Hepatocyte (in vitro differentiated cells): ENCODE measurements around the gene COL28A1.

ENCODE experiments used
- EZH2 ChIP-seq: fragments of 200-600 bp; sonication (generic); IDR thresholded peaks from 2 replicates; pipeline ENCODE4 v1.6.1; 2016; ENCODE audit warnings: antibody characterized with exemption, mild to moderate bottlenecking, borderline replicate concordance
- EZH2phosphoT487 ChIP-seq: fragments of 200-600 bp; sonication (generic); IDR thresholded peaks from one replicate; pipeline ENCODE4 v1.6.1; 2018; ENCODE audit warnings: antibody characterized with exemption, mild to moderate bottlenecking, low read depth, moderate library complexity; ENCODE audit not compliant: unreplicated experiment, severe bottlenecking
- TF ChIP-seq, protein P1 (sequence below): fragments of 200-600 bp; sonication (generic); IDR thresholded peaks from 2 replicates; pipeline ENCODE4 v1.5.1; 2016; ENCODE audit warnings: antibody characterized with exemption, mild to moderate bottlenecking; ENCODE audit not compliant: poor library complexity

DNA sequence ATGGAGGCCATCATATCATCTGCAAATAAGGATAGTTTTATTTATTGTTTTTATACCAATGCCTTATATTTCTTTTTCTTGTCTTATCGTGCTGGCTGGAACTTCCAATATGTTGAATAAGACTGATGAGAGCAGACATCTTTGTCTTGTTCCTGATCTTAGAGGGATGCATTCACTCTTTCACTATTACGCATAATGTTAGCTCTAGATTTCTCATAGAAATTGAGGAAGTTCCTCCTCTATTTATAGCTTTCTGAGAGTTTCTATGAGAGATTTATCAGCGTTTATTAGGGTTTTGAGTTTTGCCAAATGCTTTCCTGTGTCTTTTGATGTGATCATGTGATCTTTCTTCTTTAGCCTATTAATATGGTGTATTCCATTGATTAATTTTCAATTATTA lies 49.3 kb downstream of the COL28A1 start:
- TF ChIP-seq, protein P1, sequence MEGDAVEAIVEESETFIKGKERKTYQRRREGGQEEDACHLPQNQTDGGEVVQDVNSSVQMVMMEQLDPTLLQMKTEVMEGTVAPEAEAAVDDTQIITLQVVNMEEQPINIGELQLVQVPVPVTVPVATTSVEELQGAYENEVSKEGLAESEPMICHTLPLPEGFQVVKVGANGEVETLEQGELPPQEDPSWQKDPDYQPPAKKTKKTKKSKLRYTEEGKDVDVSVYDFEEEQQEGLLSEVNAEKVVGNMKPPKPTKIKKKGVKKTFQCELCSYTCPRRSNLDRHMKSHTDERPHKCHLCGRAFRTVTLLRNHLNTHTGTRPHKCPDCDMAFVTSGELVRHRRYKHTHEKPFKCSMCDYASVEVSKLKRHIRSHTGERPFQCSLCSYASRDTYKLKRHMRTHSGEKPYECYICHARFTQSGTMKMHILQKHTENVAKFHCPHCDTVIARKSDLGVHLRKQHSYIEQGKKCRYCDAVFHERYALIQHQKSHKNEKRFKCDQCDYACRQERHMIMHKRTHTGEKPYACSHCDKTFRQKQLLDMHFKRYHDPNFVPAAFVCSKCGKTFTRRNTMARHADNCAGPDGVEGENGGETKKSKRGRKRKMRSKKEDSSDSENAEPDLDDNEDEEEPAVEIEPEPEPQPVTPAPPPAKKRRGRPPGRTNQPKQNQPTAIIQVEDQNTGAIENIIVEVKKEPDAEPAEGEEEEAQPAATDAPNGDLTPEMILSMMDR = no peak
- no peak for TF ChIP-seq EZH2
- TF ChIP-seq EZH2phosphoT487 = no peak
